Tibial nerve (tissue), 3 donors: ENCODE measurements around the gene NOX3.

Experiments
- CTCF ChIP-seq, 5 experiments: fragments of 200-600 bp in 3 of 5; fragments of 450-650 bp in 2 of 5; sonication (generic) in 3 of 5; IDR thresholded peaks; one replicate each; pipeline ENCODE4 v1.5.1; 2016 to 2019; ENCODE audit warnings: antibody characterized with exemption in 5 of 5, mild to moderate bottlenecking in 3 of 5, moderate library complexity in 2 of 5
- POLR2A ChIP-seq, 2 donors: fragments of 450-650 bp; IDR thresholded peaks; one replicate each; pipeline ENCODE4 v1.6.1; 2017; ENCODE audit warnings: antibody characterized with exemption in 2 of 2, mild to moderate bottlenecking in 2 of 2, moderate library complexity in 2 of 2

DNA sequence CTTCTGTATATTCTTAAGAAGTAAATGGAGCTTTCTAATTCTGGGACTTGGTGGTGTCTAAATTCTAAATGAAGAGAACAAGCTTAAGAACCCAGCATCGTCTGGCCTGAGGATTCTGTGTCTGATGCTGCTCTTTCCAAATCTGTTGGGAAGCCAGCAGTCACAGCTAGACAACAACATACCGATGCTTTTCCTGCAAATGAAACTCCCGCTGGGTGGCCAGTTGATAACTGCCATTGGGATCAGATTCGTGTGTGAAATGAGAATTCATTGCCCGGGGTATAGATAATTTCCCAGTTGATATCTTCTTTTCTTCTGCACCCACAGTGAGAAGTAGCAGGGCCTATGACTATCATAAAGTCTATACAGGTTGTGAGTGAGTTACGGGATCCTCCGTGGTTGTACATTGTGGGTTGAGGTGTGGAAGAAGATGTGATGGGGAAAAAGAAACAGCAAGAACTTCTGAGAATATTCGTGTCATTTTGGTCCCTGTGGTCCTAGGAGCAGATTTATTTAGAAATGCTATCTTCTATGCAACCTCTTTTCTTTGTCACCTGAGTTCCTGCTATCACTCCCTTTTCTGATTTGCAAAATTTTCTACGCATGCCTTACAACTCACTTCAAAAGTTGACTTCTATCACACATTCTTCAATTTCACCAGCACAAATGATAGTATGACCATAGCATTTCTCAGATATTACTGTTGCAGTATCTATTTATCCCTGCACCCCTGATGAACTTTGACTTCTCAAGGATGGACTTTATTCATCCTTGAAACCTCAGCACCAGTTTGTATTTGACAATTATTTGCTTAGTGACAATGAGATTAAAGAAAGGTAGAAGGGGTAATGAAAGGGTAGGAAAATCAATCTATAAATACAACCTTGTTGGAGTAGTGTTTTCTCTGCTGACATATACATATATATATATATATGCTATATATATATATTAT is 10.4 kb downstream of the NOX3 start:
- no peak for TF ChIP-seq CTCF (IDR thresholded peaks at IDR 0.05)
- TF ChIP-seq POLR2A (IDR thresholded peaks at IDR 0.05) = no peak
